HG03135 (cell line): ENCODE data around the gene HOXB4.

Experiments used
- ATAC-seq: cut with Tn5 transposase; IDR thresholded peaks from one replicate; pipeline ENCODE4 v1.9.1; 2021; ENCODE audit warnings: mild to moderate bottlenecking, moderate library complexity; ENCODE audit not compliant: unreplicated experiment

The HOXB4 gene

GRCh38 chr17:48549914-48550501 is 28.1 kb downstream of the HOXB4 start:
- ATAC-seq, result no peak

DNA sequence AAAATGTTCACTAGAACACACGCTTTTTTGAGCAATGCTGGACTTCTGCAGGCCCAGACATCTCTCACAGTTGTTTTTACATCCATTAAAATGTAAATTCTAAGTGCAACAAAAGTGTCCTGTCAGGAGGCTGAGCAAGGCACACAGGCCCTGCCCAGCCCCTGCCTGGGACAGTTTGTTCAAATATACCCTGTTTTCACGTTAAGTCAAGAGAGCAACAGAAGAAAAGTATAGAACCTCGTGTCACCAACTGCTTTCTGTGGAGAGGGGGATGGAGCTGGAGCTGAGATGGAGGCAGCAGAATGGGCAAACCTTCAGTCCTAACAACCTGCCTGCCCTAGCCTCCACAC is 28.9 kb downstream of the HOXB4 start:
- ATAC-seq, result no peak

DNA sequence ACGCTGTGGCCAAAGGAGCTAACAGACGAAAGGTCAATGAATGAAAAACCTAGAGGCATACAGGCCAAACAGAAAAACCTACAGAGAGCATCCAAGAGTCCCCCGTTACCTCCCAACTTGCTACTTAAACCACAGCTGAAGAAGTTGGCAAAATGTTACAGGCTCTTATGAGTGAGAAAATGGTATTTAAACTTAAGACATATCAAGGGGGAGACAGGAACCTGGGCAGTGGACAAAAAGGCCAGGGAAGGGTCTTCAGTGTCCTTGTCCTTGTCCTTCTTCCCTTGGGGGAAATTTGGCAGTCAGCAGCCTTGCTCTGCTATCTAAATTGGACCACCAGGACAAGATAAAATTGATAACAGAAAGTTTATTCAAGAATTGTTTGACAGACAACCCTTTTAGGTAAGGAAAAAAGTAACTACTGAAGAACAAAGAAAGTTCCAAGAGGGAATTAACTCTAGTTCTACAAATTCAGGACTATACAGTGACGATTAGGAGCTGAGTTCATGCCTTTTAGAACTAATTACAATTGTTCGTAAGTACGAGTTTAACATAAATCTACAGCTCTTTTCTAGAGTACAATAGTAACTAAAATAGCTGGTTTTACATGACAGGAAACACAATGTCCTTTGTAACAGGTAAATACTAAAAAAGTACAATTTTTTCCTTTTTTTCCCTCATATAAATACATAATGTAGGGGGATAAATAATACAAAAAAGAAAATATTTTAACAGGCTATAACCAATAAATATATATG is 29.4 kb downstream of the HOXB4 start:
- ATAC-seq, result no peak

DNA sequence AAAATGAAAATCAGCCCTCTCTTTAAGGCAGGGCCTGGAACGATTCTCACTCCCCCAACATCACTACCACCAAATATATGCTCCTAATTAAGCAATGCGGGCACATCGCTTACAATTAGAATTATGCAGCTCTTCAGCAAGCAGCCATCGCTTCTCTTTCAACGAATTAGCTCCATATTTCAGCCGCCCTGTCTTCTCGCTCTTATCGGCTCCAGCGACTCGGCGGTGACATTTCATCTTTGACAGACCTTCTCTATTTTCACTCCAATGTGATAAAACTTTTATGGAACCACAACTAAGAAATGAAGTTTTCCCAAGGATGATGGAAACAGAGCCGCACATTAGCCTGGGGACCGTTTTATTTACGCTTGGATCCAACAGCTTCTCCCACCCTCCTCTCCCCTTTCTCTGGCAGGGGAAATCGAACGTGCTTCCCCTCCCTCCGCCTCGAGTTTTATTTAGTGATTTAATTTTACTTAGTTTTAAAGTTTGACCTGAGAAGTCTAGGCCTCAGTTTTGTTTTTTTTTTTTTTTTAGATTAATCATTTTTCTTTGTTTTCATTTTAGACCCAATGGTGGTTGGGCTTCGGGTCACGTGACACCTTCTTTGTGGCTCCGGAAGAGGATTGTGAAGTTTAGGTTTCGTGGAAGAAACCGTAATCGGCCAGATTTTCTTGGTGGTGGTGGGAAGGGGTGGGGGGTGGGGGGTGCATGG is 30.2 kb downstream of the HOXB4 start:
- ATAC-seq, result no peak

DNA sequence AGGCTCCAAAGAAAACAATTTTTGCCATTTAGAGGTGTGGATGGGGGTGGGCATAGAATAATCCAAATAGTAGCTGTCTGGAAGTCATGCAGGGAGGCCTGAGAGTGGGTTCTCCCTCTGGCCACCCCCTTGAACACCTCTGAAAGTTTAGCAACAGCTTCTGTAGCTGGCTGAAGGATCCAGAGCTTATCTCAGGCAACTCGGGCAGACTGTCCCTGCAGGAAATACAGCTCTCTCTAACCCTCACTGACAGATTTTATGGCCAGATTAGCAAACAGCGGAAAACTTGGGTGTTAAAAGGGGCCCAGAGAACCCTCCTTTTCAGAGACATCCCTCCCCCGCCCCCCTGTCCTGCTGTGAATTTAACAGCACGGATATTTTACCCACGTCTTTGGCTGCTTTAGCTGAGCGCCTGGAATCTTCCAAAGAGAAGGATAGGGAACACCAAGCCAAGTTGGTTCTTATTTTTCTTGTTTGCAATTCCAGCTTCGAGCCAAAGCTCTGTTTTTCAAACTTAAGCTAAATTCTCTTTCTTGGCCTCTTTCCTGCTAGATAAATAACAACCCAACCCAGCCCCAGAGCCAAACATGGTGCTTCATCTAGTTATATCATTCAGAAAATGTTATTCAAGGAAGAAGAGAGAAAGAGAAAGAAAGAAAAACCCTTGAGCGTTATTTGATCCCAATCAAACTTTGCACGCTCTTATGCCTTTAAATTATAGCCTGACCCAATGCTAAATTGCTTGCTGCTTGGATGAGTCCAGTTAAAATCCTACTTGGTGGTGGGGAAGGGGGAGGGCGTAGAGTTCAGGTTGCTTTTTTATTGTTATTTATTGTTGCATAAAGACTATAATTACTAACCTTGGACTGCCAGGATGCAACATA is 31.0 kb downstream of the HOXB4 start:
- no peak for ATAC-seq

DNA sequence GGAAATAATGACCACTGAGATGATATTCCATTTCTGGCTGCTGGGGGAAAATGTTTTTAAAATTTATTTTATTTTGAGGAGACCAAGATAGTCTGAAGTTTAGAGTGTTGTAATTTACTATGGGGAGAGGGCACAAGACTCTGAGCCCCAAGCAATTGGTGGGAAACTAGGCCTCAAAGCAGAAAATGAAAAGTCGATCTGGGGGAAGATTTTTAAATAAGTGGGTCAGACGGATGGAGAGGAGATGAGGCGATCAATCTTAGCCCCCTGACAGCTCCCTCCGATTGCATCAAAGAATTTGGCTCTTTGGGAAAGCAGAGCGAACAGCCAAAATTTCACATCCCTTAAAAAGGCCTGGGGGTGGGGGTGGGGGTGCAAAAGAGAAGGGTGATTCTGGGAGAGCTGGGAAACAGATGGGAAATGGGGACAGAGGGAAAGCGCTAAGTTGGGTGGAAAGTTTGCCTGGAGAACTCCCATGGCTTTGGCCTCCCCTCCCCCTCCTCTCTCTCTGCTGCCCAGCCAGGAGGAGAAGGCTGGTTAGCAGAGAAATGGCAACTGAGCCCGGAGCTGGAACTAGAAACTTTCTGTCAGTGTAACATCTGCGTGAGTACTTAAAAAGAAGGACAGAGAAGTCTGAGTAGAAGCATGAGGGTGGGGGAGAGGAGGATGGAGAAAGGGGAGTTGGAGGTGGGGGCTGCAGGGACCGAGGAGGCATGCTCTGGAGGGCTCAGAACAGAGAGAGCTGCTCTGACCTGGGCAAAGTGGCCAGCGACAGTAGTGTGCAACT is 31.8 kb downstream of the HOXB4 start:
- no peak for ATAC-seq

GRCh38 chr17:48545539-48545938 is 32.6 kb downstream of the HOXB4 start:
- ATAC-seq, result no peak

DNA sequence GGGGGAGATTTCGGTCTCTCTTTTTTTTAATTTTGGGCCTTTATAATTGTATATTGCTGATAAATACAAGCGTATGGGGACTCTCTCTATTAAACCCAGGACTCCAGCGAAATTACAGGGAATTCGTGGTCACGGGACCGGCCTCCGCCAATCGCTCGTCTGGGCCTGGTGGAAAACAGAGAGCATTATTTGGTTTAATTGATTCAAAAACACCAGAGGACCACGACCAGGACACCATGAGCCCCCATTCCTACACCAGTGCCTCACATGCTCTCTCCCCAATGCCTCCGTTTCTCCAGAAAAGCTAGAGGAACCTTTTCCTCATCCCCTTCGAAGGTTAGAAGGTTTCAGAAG is 33.2 kb downstream of the HOXB4 start, which contains the start of gene HOXB2:
Gene HOXB2, minus strand, starts transcription at position 88 of the 354 bp plus-strand sequence. CDS start 198 bp downstream, outside the sequence.
- no peak for ATAC-seq

GRCh38 chr17:48544349-48545021 is 33.7 kb downstream of the HOXB4 start:
- no peak for ATAC-seq

GRCh38 chr17:48543854-48544348 is 34.2 kb downstream of the HOXB4 start:
- ATAC-seq, result no peak

GRCh38 chr17:48543107-48543853 is 34.9 kb downstream of the HOXB4 start:
- ATAC-seq, result peak; percentile 49

DNA sequence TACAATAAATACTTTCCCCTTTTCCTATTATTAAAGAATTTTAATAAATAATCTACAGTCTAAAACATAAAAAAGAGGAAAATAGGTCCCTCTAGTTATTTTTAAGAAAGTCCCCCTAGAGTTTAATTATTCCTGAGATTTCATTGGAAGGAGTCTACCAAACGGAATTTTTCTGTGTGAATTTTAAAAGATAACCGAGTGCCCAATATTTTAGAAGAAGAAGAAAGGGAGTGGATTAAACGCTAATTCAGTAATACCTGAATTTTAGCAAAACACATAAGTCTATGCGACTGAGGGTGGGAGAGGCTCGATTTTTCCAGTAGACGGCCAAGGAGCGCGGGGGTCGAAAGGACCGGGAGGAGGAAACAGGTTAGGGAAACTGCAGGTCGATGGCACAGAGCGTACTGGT is 35.4 kb downstream of the HOXB4 start:
- ATAC-seq, result no peak

DNA sequence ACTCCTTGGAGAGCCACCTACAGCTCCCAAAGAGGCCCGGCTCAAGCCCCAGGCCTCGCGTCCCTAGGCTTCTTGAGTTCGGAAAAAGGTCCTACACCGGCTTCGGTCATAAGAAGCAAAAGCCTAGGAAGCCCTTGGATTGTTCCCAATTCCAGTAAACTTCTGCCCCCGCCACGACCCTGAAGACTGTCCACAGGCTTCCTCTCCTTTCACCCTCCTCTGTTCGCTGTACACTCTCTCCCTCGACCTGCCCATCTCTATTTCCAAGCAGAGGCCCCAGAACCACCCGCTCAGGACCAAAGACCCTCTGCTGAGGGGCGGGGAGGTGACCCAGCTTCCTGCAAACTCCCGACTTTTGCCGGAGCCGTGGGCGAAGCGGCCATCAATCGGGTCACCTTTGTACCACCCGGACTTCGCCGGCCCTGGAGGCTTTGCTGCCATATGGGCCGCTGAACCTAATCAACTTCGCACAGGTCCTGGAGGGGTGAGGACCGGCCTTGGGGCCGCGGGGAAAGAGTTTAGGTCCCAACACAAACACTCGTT is 36.0 kb downstream of the HOXB4 start:
- ATAC-seq, result no peak

GRCh38 chr17:48541577-48542113 is 36.5 kb downstream of the HOXB4 start:
- ATAC-seq, result no peak

DNA sequence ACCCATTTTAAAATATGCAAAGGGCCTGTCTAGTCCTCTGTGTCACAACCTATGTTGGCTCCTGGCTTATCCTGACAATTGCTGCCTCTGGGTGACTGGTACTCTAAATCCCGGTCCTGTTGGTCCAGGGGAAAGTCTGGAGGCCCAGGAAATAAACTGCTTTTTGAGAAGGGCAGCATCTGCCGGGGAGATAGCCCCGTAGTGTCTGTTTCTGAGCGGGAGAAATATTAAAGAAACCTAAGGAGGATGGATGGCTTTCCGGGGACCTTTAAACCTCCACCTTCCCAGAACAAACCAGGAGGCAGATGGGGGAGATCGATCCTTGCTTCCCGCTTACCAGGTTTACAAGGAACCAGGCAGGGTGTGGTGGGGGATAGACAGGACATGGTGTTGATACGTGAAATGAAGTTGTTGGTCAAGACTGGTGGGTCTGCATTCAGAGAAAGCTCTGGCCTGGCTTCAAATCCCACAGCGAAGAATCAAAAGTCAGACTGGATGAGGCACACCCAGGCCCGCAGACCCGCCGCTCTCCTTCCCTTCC is 37.0 kb downstream of the HOXB4 start:
- ATAC-seq, result no peak

DNA sequence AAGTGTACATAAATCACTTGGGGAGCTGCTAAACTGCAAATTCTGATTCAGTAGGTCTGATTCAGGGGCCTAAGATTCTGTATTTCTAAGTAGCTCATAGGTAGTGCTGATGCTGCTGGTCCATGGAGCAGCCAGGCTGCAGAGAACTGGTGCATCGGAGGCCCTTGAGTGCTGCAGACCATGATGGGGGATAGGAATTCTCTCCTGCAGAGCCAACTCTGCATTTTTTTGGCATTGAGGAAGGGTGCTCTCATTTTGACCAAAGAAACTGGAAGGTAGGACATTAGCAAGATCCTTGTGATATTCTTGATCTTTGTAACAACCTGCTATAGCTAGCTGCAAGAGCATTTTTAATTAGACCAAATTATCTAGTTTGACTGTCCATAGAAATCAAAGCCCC is 37.9 kb downstream of the HOXB4 start:
- ATAC-seq, result no peak

GRCh38 chr17:48539177-48539576 is 39.0 kb downstream of the HOXB4 start:
- ATAC-seq, result no peak

DNA sequence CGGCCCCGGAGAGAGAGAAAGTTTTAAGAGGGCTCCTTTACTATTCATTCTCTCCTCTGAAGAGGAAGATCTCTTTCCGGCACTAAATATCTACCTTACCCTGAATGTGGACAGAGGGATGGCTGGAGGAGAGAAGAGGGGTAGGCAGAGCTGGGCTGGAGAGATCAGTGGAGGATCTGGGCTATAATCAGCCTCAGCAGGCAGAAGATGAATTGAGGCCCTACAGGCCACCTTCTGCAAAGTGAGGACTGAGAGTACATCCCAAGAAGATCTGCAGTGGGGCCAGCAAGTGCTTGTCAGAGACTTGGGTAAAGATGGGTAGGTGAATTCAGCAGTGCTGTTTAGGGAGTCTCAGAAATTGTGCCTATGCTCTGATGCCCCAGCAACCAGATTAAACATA is 40.8 kb downstream of the HOXB4 start:
- no peak for ATAC-seq
